DMS79 treated with DMSO at 0.1 percent for 48 hours (cell line): ENCODE results near the gene FES.

Experiments
- DNase-seq: peaks from one replicate; lab custom pipeline; 2025; lab: John Stamatoyannopoulos, UW

Gene FES

DNA sequence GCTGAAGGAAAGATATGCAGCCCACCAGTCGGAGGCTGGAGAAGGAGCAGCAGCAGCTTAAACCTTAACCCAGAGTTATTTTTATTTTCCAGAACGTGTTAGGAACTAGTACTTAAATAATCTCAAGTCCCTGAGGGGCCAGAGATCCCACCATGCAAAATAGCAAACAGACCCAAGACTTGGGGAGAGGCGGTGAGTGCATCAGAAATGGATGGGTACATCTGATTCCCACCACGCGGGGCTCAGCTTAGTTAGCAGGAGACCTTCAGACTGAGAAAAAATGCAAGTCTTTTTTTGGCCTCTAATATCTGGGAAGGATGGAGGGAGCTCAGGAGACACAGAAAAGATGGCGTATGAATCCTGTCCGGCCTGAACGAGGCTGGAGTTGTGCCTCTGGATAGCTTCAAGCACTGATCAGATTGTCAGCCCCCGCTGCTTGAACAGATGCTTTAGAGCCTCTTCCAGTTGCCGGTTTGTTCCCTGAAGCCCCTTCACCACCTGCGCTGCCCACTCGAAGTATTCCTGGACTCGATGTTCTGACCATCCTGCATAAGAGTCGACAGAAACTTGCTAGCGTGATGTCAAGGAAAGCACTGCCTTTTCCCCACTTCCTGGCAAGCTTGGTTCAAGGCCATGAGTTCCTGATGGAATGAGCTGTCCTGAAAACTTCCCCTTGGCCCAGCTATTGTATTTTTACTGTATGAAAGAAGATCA is 46.7 kb downstream of the FES start:
- peak; percentile 41 for DNase-seq

GRCh38 chr15:90931575-90931827 is 47.2 kb downstream of the FES start:
- no peak for DNase-seq

GRCh38 chr15:90931828-90932659 is 47.7 kb downstream of the FES start, which contains the start of gene HDDC3:
HDDC3 (minus strand) TSS chr15:90932549; CDS start chr15:90932540, 9 bp downstream.
- DNase-seq, result peak; percentile 67

GRCh38 chr15:90932660-90932991 is 48.3 kb downstream of the FES start:
- no peak for DNase-seq

DNA sequence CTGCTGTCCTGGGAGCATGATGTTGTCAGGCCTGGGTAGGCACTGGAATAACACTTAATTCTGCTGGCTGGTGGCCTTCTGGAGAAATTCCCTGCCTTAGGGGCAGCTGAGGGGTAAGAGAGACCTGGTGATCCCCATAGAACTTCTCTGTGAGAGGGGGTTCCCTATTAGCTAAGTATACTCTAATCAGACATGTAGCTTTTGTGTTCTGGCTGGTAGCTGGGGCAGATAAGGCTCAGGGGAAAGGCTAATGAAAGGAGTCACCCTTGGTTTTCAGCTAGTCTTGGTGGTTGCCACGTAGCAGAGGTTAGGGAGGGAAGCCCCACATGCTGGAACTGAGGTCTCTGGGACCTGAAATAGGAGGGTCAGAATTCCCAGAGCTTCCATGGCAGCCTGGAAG is 49.0 kb downstream of the FES start:
- DNase-seq, result no peak

- peak; percentile 67 for DNase-seq
Measured at GRCh38 chr15:90934256-90934948, 50.1 kb downstream of the FES start.

GRCh38 chr15:90934949-90935751 is 50.8 kb downstream of the FES start, which contains the start of gene UNC45A:
UNC45A (plus strand) TSS chr15:90935285; CDS start chr15:90935325, 40 bp downstream.
- DNase-seq, result peak; percentile 56

GRCh38 chr15:90936823-90937222 is 52.5 kb downstream of the FES start:
- DNase-seq, result no peak

- DNase-seq, result no peak
Measured at GRCh38 chr15:90938261-90938660, 54.0 kb downstream of the FES start.

DNA sequence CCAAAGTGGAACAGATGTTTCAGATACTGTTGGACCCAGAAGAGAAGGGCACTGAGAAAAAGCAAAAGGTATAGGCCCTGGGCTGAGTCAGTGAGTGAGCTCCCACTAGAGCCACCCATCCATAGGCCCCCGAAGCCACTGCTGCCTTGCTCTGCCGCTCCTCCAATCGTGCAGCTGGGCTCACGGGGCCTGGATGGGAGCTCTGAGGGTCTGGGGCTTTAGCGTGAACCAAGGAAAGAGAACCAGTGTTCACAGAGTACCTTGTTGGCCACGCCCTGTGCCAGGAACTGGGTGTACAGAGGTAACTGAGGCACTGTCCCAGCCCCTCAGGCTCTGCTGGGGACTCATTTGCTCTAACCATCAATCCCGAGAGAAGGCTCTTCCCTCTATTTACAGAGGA is 55.5 kb downstream of the FES start:
- DNase-seq, result no peak

GRCh38 chr15:90941038-90941437 is 56.7 kb downstream of the FES start:
- DNase-seq, result no peak

DNA sequence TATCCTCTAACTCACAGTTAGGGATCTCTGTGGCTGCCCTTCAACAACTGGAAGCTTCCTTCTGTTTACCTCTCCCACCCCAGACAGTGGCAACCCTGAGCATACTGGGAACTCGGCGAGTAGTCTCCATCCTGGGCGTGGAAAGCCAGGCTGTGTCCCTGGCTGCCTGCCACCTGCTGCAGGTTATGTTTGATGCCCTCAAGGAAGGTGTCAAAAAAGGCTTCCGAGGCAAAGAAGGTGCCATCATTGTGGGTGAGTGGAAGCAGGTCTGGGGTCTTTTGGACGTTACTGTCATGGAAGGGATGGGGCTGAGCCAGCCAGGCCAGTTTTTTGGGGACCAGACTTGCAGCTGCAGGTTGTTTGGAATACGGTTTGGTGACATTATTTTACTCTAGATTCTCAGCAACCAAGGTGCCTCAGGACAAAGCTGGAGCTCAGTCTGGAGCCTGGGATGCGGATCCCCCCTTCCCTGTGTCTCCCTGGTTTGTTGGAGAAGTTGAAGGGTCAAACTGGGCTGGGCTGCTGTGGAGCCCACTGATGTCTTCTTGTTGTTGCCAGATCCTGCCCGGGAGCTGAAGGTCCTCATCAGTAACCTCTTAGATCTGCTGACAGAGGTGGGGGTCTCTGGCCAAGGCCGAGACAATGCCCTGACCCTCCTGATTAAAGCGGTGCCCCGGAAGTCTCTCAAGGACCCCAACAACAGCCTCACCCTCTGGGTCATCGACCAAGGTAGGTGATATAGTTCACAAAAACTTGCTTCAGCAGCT is 58.2 kb downstream of the FES start:
- DNase-seq, result no peak

DNA sequence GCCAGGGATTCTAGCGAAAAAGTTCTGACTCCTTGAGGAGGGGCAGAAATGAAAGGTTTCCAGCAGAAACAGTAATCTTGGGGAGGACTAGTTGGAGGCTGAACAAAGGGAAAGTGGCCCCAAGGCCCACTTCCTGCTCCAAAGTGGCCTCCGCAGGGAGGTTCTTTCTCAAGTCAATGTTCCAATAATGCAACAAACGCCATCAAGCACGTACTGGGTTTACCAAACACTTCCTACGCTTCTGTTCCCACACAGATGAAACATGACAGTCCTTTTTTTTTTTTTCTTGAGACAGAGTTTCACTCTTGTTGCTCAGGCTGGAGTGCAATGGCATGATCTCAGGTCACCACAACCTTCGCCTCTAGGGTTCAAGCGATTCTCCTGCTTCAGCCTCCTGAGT is 60.8 kb downstream of the FES start:
- no peak for DNase-seq
